GM12878 (cell line): Measurements from ENCODE around the gene SLC9A7. TPM values are rescaled to one million over a fixed set of nuclear protein-coding genes. Genes with fewer than 3 reads are reported as not detected.

Experiments
- ATAC-seq: fragments of 200-7000 bp; cut with Tn5 transposase; 3 replicates; pipeline ENCODE4 v1.9.1; 2020; ENCODE audit warnings: mild to moderate bottlenecking, moderate library complexity
- BruUV-seq: library from RNA; stranded (reverse); fragments of 400-500 nt; replicated peaks from 2 replicates; lab custom pipeline; 2021; lab: Mats Ljungman, UMichigan
- CTCF ChIA-PET: fragments of 300-600 bp; sonication (Branson Sonifier 250); formaldehyde crosslinking; extraction: SDS; loops from one replicate; lab custom pipeline; 2021; ENCODE audit warnings: inconsistent platforms; lab: Yijun Ruan, JAX
- POLR2A ChIA-PET: fragments of 350-600 bp; formaldehyde crosslinking; extraction: SDS; loops from one replicate; lab custom pipeline; 2021; ENCODE audit warnings: inconsistent platforms; lab: Charles Lee
- RAD21 ChIA-PET: fragments of 300-600 bp; sonication (Branson Sonifier 250); formaldehyde crosslinking; loops from one replicate; lab custom pipeline; 2023; ENCODE audit warnings: antibody characterized with exemption; ENCODE audit not compliant: unreplicated experiment; lab: Charles Lee
- SMC1A ChIA-PET: fragments of 300-600 bp; sonication (Branson Sonifier 250); formaldehyde crosslinking; loops from one replicate; lab custom pipeline; 2023; ENCODE audit not compliant: unreplicated experiment, uncharacterized antibody; lab: Charles Lee
- DNase-seq: peaks from one replicate; pipeline ENCODE4 v3.0.0-alpha.2; 2011; ENCODE audit warnings: low read depth, low spot score
- FAIRE-seq: peaks from 3 replicates; lab custom pipeline; 2011; peaks lifted over from hg19 to GRCh38; lab: Jason Lieb, UNC
- H2AFZ ChIP-seq: 2 replicates; pipeline ENCODE4 v1.6.0; 2011; ENCODE audit warnings: low read depth, low read length, control low read depth; ENCODE audit not compliant: control insufficient read depth
- H3K27ac ChIP-seq: 2 replicates; pipeline ENCODE4 v1.5.1; 2011; ENCODE audit warnings: control low read depth; ENCODE audit not compliant: control insufficient read depth, insufficient read depth
- H3K27me3 ChIP-seq, 2 experiments: replicated peaks in 1 of 2; 2 replicates each; pipeline versions ENCODE4 v1.6.0 to v1.6.1; 2011; ENCODE audit warnings: low read length in 1 of 2; ENCODE audit not compliant: control insufficient read depth in 2 of 2, insufficient read depth in 2 of 2
- H3K36me3 ChIP-seq, 2 experiments: 2 replicates each; pipeline ENCODE4 v1.5.1; 2011; ENCODE audit warnings: low read length in 1 of 2; ENCODE audit not compliant: control insufficient read depth in 2 of 2, insufficient read depth in 2 of 2
- H3K4me1 ChIP-seq: 2 replicates; pipeline ENCODE4 v1.6.1; 2011; ENCODE audit warnings: mild to moderate bottlenecking, low read length, moderate library complexity, mixed read lengths; ENCODE audit not compliant: control insufficient read depth, insufficient read depth
- H3K4me2 ChIP-seq: 2 replicates; pipeline ENCODE4 v1.6.0; 2011; ENCODE audit warnings: control low read depth; ENCODE audit not compliant: control insufficient read depth, insufficient read depth
- H3K4me3 ChIP-seq: fragments of 200-600 bp; sonication (generic); 2 replicates; pipeline ENCODE4 v1.5.1; 2016
- H3K79me2 ChIP-seq: 2 replicates; pipeline ENCODE4 v1.6.0; 2011; ENCODE audit warnings: low read length; ENCODE audit not compliant: control insufficient read depth, insufficient read depth
- H3K9ac ChIP-seq: 2 replicates; pipeline ENCODE4 v1.8.0; 2011; ENCODE audit warnings: low read length, control low read depth, mixed read lengths; ENCODE audit not compliant: control insufficient read depth, insufficient read depth
- H3K9me3 ChIP-seq: replicated peaks from 3 replicates; pipeline ENCODE4 v1.5.1; 2011; ENCODE audit warnings: mild to moderate bottlenecking, low read length; ENCODE audit not compliant: control insufficient read depth, insufficient read depth
- H4K20me1 ChIP-seq: 2 replicates; pipeline ENCODE4 v1.6.0; 2011; ENCODE audit not compliant: control insufficient read depth, insufficient read depth
- BMI1 ChIP-seq: fragments of 450-650 bp; IDR thresholded peaks from 2 replicates; pipeline ENCODE4 v1.6.1; 2016; ENCODE audit warnings: mild to moderate bottlenecking, moderate library complexity, borderline replicate concordance
- CBX5 ChIP-seq: sonication (generic); IDR thresholded peaks from 2 replicates; pipeline ENCODE4 v1.6.1; 2016; ENCODE audit warnings: low read depth, moderate library complexity, mild to moderate bottlenecking, inconsistent platforms
- CHD1 ChIP-seq: IDR thresholded peaks from 2 replicates; pipeline ENCODE4 v1.6.1; 2012; ENCODE audit warnings: low read depth, low read length, improper control_type of control experiment
- CHD2 ChIP-seq: IDR thresholded peaks from 2 replicates; pipeline ENCODE4 v1.6.1; 2011; ENCODE audit warnings: low read depth, low read length, improper control_type of control experiment, borderline replicate concordance
- FOXM1 ChIP-seq: IDR thresholded peaks from 2 replicates; pipeline ENCODE4 v1.6.1; 2012; ENCODE audit warnings: low read depth, mild to moderate bottlenecking, inconsistent platforms, low read length, moderate library complexity
- GATAD2B ChIP-seq: fragments of 450-650 bp; conservative IDR thresholded peaks from 2 replicates; pipeline ENCODE4 v1.6.1; 2017; ENCODE audit warnings: low read depth, mild to moderate bottlenecking, moderate library complexity
- IKZF1 ChIP-seq: fragments of 450-650 bp; conservative IDR thresholded peaks from 2 replicates; pipeline ENCODE4 v1.6.1; 2017; ENCODE audit warnings: antibody characterized with exemption, mild to moderate bottlenecking
- MEF2B ChIP-seq: fragments of 450-650 bp; IDR thresholded peaks from 2 replicates; pipeline ENCODE4 v1.6.1; 2018; ENCODE audit warnings: mild to moderate bottlenecking, moderate library complexity; ENCODE audit not compliant: partially characterized antibody, poor library complexity, severe bottlenecking
- MTA2 ChIP-seq: fragments of 450-650 bp; IDR thresholded peaks from 2 replicates; pipeline ENCODE4 v1.6.1; 2016; ENCODE audit warnings: low read depth, mild to moderate bottlenecking, moderate library complexity
- NFIC ChIP-seq: IDR thresholded peaks from 2 replicates; pipeline ENCODE4 v1.6.1; 2012; ENCODE audit warnings: low read depth, mild to moderate bottlenecking, inconsistent platforms, low read length, moderate library complexity
- NKRF ChIP-seq: fragments of 450-650 bp; conservative IDR thresholded peaks from 2 replicates; pipeline ENCODE4 v1.6.1; 2017; ENCODE audit warnings: mild to moderate bottlenecking, moderate library complexity
- NR2C1 ChIP-seq: fragments of 450-650 bp; IDR thresholded peaks from 2 replicates; pipeline ENCODE4 v1.6.1; 2017; ENCODE audit warnings: antibody characterized with exemption, mild to moderate bottlenecking, moderate library complexity
- POU2F2 ChIP-seq: IDR thresholded peaks from 3 replicates; pipeline ENCODE4 v1.6.1; 2011; ENCODE audit warnings: low read depth, mild to moderate bottlenecking, low read length, borderline replicate concordance
- RAD51 ChIP-seq: fragments of 450-650 bp; IDR thresholded peaks from 2 replicates; pipeline ENCODE4 v1.6.1; 2016; ENCODE audit warnings: moderate library complexity, mild to moderate bottlenecking, inconsistent platforms
- RCOR1 ChIP-seq: conservative IDR thresholded peaks from 2 replicates; pipeline ENCODE4 v1.6.1; 2012; ENCODE audit warnings: low read depth, low read length, improper control_type of control experiment
- RELB ChIP-seq: fragments of 450-650 bp; IDR thresholded peaks from 2 replicates; pipeline ENCODE4 v1.6.1; 2017; ENCODE audit warnings: low read depth, mild to moderate bottlenecking, moderate library complexity
- SMC3 ChIP-seq: IDR thresholded peaks from 2 replicates; pipeline ENCODE4 v1.6.1; 2011; ENCODE audit warnings: low read length, improper control_type of control experiment, borderline replicate concordance
- TBL1XR1 ChIP-seq: IDR thresholded peaks from 2 replicates; pipeline ENCODE4 v1.6.1; 2012; ENCODE audit warnings: low read depth, low read length, improper control_type of control experiment
- in situ Hi-C: fragments of 300-500 bp; cut with MboI; formaldehyde crosslinking; loops from 9 replicates; pipeline ENCODE4 v1.14.3; 2018; ENCODE audit warnings: mixed read lengths
- intact Hi-C: fragments of 100-400 bp; cut with micrococcal nuclease; formaldehyde crosslinking; loops from one replicate; pipeline ENCODE4 v1.14.2; 2022; ENCODE audit not compliant: unreplicated experiment
- polyA plus RNA-seq, 11 experiments: library from polyadenylated mRNA; depleted of rRNA in 4 of 11; unstranded in 6 of 11; stranded (reverse) in 5 of 11; fragments of >200 nt; fragmentation: Nextera tagmentation in 4 of 11; fragmentation: Illumina TruSeq in 1 of 11; extraction: Ambion mirVana in 4 of 11; extraction: Trizol in 1 of 11; gene quantifications; 1 replicate in 1 of 11; 2 replicates in 10 of 11; pipeline versions ENCODE4 v1.2.1 to v1.2.3, GENCODE V29; 2011 to 2016; ENCODE audit warnings: inconsistent platforms in 2 of 11, missing spikeins in 2 of 11, low read depth in 1 of 11
- total RNA-seq, 4 experiments: library from RNA; depleted of rRNA in 3 of 4; stranded (reverse); fragments of >200 nt in 3 of 4; fragmentation: Illumina TruSeq in 1 of 4; extraction: Trizol in 1 of 4; gene quantifications; 2 replicates each; pipeline versions ENCODE4 v1.2.1 to v1.2.3, GENCODE V29; 2013 to 2021
- TF ChIP-seq, protein P1 (sequence below): IDR thresholded peaks from 2 replicates; pipeline ENCODE4 v1.6.1; 2012; ENCODE audit warnings: low read depth, low read length, improper control_type of control experiment

Gene SLC9A7
- total and polyA plus RNA-seq, 10 of the 15 experiments (the other 5 are each of a cell fraction or from before 2014, with no cell fraction given): 5.0 to 62.8 (median 30.5) TPM

GRCh38 chrX:46754586-46755061 is 4.3 kb downstream of the SLC9A7 start (continued):
- TF ChIP-seq NKRF (no peak), NR2C1 (no peak), GATAD2B (0 out of 2 replicates have a peak, but pooled peaks have one; percentile 36), CHD2 (no peak), MEF2B (peak; percentile 17), NFIC (0 out of 2 replicates have a peak, but pooled peaks have one; percentile 39), TBL1XR1 (peak; percentile 50; the same call in 1 of the 2 replicates), RAD51 (no peak), IKZF1 (peak; percentile 49; the same call in 1 of the 2 replicates), MTA2 (peak; percentile 37; the same call in 1 of the 2 replicates)
- TF ChIP-seq, all 136 proteins: peak for 20

GRCh38 chrX:46754036-46754435 is 4.9 kb downstream of the SLC9A7 start:
- FAIRE-seq: no peak
- Histone ChIP-seq H3K79me2 (peaks cover 92% of the 10 kb centered on the region), H2AFZ (no peak overlapping the region), H3K4me3 (peak overlapping the region; percentile 68; the same call in 1 of the 2 replicates), H3K27ac (peak overlapping the region; percentile 51), H3K4me2 (peak overlapping the region; percentile 66), H4K20me1 (no peaks in the 10 kb centered on the region), H3K27me3 (no peaks in the 10 kb centered on the region), H3K9me3 (no peaks in the 10 kb centered on the region), H3K9ac (peak overlapping the region; percentile 5; the same call in 1 of the 2 replicates), H3K4me1 (0 out of 2 replicates have a peak, but pooled peaks cover 3% of the 10 kb centered on the region), H3K36me3 (peaks cover 0 to 7% of the 10 kb centered on the region in 2 experiments; a peak in 3 of 4 replicates)
- ATAC-seq: peak; percentile 3; the same call in 2 of the 3 replicates
- ChIA-PET RAD21 (interaction anchor here (0.6 to 2.8 kb wide), 9 partner anchors 9 to 94 kb away, joined by 3 to 8 read pairs (median 3); no protein-coding TSS in a partner anchor), CTCF (interaction anchor here (0.6 to 1.4 kb wide), 4 partner anchors 8 to 109 kb away, joined by 3 to 4 read pairs (median 3); no protein-coding TSS in a partner anchor), SMC1A (interaction anchor here (0.7 to 2.7 kb wide), 6 partner anchors 32 to 101 kb away, joined by 3 to 11 read pairs (median 6); no protein-coding TSS in a partner anchor), POLR2A (interaction anchor here (2.5 kb wide), 1 partner anchor 62 kb away, joined by 10 read pairs; no protein-coding TSS in a partner anchor)
- in situ Hi-C loops (no loop called here), intact Hi-C loops (no loop called here)
- DNase-seq: no peak
- no TSS peak for BruUV-seq
- TF ChIP-seq CHD1 (no peak), CBX5 (no peak), TBL1XR1 (no peak), RELB (no peak), POU2F2 (no peak), FOXM1 (no peak), SMC3 (no peak), MEF2B (no peak), RCOR1 (no peak), BMI1 (no peak)
- TF ChIP-seq, protein P1, sequence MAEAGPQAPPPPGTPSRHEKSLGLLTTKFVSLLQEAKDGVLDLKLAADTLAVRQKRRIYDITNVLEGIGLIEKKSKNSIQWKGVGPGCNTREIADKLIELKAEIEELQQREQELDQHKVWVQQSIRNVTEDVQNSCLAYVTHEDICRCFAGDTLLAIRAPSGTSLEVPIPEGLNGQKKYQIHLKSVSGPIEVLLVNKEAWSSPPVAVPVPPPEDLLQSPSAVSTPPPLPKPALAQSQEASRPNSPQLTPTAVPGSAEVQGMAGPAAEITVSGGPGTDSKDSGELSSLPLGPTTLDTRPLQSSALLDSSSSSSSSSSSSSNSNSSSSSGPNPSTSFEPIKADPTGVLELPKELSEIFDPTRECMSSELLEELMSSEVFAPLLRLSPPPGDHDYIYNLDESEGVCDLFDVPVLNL: no peak
